ENCODE results near the gene PLCB4.

DNA sequence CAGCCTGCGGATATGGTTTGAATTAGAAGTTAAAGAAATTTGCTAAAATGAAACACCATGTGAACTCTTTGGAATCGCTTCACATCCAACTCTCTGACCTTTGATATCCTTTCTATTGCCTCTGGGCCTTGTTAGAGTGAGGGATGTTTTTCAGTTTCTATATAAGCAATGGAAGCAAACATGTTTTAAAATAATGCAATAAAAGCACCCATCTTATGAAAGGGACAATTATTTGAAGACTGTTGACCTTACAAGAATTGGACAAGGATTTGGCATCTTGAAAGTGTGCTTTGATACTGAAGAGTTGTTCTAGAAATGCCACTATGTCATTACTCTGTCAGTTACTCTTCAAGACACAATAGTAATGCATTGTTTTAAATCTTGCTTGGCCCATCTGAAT, 221.4 kb downstream of the PLCB4 start:
- TF ChIP-seq, protein P1, sequence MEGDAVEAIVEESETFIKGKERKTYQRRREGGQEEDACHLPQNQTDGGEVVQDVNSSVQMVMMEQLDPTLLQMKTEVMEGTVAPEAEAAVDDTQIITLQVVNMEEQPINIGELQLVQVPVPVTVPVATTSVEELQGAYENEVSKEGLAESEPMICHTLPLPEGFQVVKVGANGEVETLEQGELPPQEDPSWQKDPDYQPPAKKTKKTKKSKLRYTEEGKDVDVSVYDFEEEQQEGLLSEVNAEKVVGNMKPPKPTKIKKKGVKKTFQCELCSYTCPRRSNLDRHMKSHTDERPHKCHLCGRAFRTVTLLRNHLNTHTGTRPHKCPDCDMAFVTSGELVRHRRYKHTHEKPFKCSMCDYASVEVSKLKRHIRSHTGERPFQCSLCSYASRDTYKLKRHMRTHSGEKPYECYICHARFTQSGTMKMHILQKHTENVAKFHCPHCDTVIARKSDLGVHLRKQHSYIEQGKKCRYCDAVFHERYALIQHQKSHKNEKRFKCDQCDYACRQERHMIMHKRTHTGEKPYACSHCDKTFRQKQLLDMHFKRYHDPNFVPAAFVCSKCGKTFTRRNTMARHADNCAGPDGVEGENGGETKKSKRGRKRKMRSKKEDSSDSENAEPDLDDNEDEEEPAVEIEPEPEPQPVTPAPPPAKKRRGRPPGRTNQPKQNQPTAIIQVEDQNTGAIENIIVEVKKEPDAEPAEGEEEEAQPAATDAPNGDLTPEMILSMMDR (IDR thresholded peaks at IDR 0.05; ENCODE audit: insufficient read depth, low read length, poor library complexity, severe bottlenecking) = no peak
- TF ChIP-seq EZH2phosphoT487 (conservative IDR thresholded peaks at IDR 0.05; ENCODE audit: low read length) = no peak

Measured in SU-DHL-6 (cell line).